Left forelimb (tissue), 1 donor: ENCODE data around the gene PLP2.

ENCODE experiments used
- DNase-seq: peaks from one replicate; pipeline ENCODE4 v3.0.0-alpha.2; 2018; ENCODE audit warnings: low spot score

The PLP2 gene

GRCh38 chrX:49186125-49187027 is 14.7 kb downstream of the PLP2 start, which contains the start of gene PRICKLE3:
TSS of gene PRICKLE3 (minus strand) at chrX:49186373. CDS start at chrX:49186297, 76 bp downstream.
- DNase-seq: no peak

- no peak for DNase-seq
Observed at GRCh38 chrX:49187028-49187394, 15.3 kb downstream of the PLP2 start.

GRCh38 chrX:49187526-49187925 is 15.8 kb downstream of the PLP2 start:
- DNase-seq: no peak

GRCh38 chrX:49188468-49189076 is 16.9 kb downstream of the PLP2 start:
- DNase-seq: no peak

- no peak for DNase-seq
Observed at GRCh38 chrX:49189606-49190005, 17.9 kb downstream of the PLP2 start.

- peak; percentile 82 for DNase-seq
Observed at GRCh38 chrX:49190821-49191573, 19.3 kb downstream of the PLP2 start.

- no peak for DNase-seq
Observed at GRCh38 chrX:49191574-49192011, 19.9 kb downstream of the PLP2 start.

GRCh38 chrX:49192722-49193328 is 21.1 kb downstream of the PLP2 start:
- no peak for DNase-seq

- DNase-seq: no peak
Observed at GRCh38 chrX:49193542-49193964, 21.9 kb downstream of the PLP2 start.

GRCh38 chrX:49197543-49198087 is 25.9 kb downstream of the PLP2 start:
- DNase-seq: no peak

- DNase-seq: no peak
Observed at GRCh38 chrX:49198540-49199314, 27.0 kb downstream of the PLP2 start.

- no peak for DNase-seq
Observed at GRCh38 chrX:49199315-49199595, 27.6 kb downstream of the PLP2 start.

GRCh38 chrX:49199906-49200771 is 28.4 kb downstream of the PLP2 start, which contains the start of gene SYP:
TSS of gene SYP (minus strand) at chrX:49200193. CDS start at chrX:49200186, 7 bp downstream.
- peak; percentile 88 for DNase-seq

- DNase-seq: no peak
Observed at GRCh38 chrX:49202022-49202421, 30.3 kb downstream of the PLP2 start.

GRCh38 chrX:49203536-49203935 is 31.8 kb downstream of the PLP2 start:
- DNase-seq: no peak

- DNase-seq: no peak
Observed at GRCh38 chrX:49204017-49204416, 32.3 kb downstream of the PLP2 start.

- DNase-seq: no peak
Observed at GRCh38 chrX:49204709-49205108, 33.0 kb downstream of the PLP2 start.

GRCh38 chrX:49205443-49205842 is 33.7 kb downstream of the PLP2 start:
- DNase-seq: no peak

GRCh38 chrX:49206543-49206942 is 34.8 kb downstream of the PLP2 start:
- DNase-seq: no peak

GRCh38 chrX:49208399-49208798 is 36.7 kb downstream of the PLP2 start:
- no peak for DNase-seq
